Mucosa of rectum (tissue), 2 donors: Measurements from ENCODE around the gene HEATR3.

Experiments used
- H3K27ac ChIP-seq, 2 donors: one replicate each; pipeline ENCODE4 v1.7.0; 2013; ENCODE audit warnings: inconsistent platforms in 2 of 2, low read depth in 2 of 2, low read length in 2 of 2
- H3K27me3 ChIP-seq, 2 donors: one replicate each; pipeline ENCODE4 v1.7.0; 2013; ENCODE audit warnings: low read length in 2 of 2; ENCODE audit not compliant: control insufficient read depth in 2 of 2, insufficient read depth in 2 of 2
- H3K36me3 ChIP-seq, 2 donors: one replicate each; pipeline ENCODE4 v1.7.0; 2013; ENCODE audit warnings: low read length in 2 of 2; ENCODE audit not compliant: control insufficient read depth in 2 of 2, insufficient read depth in 2 of 2
- H3K4me1 ChIP-seq, 2 donors: one replicate each; pipeline ENCODE4 v1.7.0; 2013; ENCODE audit warnings: low read length in 2 of 2, mild to moderate bottlenecking in 1 of 2; ENCODE audit not compliant: control insufficient read depth in 2 of 2, insufficient read depth in 2 of 2
- H3K4me3 ChIP-seq, 2 donors: one replicate each; pipeline ENCODE4 v1.7.0; 2013; ENCODE audit warnings: low read length in 2 of 2
- H3K9ac ChIP-seq, 2 donors: one replicate each; pipeline ENCODE4 v1.7.0; 2013; ENCODE audit warnings: low read length in 2 of 2, low read depth in 1 of 2, mild to moderate bottlenecking in 1 of 2
- H3K9me3 ChIP-seq, 2 donors: one replicate each; pipeline ENCODE4 v1.7.0; 2013; ENCODE audit warnings: low read length in 2 of 2; ENCODE audit not compliant: control insufficient read depth in 2 of 2
- donor health status: healthy.
- donor health status: Normal muscosa, but diverticular disease.

Gene HEATR3

GRCh38 chr16:50036426-50036825, 29.3 kb upstream of the HEATR3 start:
- no peak overlapping the region for H3K9ac ChIP-seq
- peaks cover 11 to 28% of the 10 kb centered on the region in 2 donors for H3K4me1 ChIP-seq
- no peaks in the 10 kb centered on the region for H3K9me3 ChIP-seq
- H3K27me3 ChIP-seq, result no peaks in the 10 kb centered on the region
- H3K4me3 ChIP-seq, result no peak overlapping the region
- peaks cover 19 to 22% of the 10 kb centered on the region in 2 donors for H3K36me3 ChIP-seq
- no peak overlapping the region for H3K27ac ChIP-seq

DNA sequence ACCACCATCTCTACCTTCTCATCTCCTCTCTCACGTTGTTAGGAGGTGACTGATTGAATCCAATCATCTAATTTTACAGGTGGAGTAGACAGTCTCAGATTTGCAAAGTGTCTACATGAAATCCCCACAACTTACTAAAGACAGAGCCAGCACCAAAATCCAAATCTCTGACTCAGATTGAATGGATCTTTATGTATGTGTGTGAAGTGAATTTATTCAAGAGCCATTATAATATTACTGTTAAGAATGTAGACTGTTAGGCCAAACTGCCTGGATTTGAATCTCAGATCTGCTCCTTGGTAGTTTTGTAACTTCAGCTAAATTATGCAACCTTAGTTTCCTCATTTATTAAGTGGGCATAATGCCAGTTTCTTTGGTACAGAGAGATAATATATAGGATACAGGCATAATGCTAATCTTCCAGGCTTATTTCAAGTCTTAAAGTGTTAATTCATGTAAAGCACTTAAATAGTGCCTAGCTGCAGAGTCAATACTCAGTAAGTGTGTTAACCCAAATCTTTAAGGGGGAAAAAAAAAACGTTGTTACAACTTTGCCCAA, 28.0 kb upstream of the HEATR3 start:
- H3K4me1 ChIP-seq, result peaks cover 11 to 28% of the 10 kb centered on the region in 2 donors
- no peaks in the 10 kb centered on the region for H3K27me3 ChIP-seq
- H3K27ac ChIP-seq, result peak overlapping the region in 1 of 2 donors; percentile 37
- H3K9ac ChIP-seq, result no peak overlapping the region
- H3K9me3 ChIP-seq, result no peaks in the 10 kb centered on the region
- H3K36me3 ChIP-seq, result peaks cover 10 to 12% of the 10 kb centered on the region in 2 donors
- no peak overlapping the region for H3K4me3 ChIP-seq

- Histone ChIP-seq H3K27ac (peak overlapping the region in 1 of 2 donors; percentile 37), H3K4me3 (no peak overlapping the region), H3K9me3 (no peaks in the 10 kb centered on the region), H3K4me1 (peaks cover 11 to 28% of the 10 kb centered on the region in 2 donors), H3K9ac (no peak overlapping the region), H3K27me3 (no peaks in the 10 kb centered on the region), H3K36me3 (peaks cover 9 to 10% of the 10 kb centered on the region in 2 donors)
Observed at GRCh38 chr16:50038286-50038685, 27.5 kb upstream of the HEATR3 start.

DNA sequence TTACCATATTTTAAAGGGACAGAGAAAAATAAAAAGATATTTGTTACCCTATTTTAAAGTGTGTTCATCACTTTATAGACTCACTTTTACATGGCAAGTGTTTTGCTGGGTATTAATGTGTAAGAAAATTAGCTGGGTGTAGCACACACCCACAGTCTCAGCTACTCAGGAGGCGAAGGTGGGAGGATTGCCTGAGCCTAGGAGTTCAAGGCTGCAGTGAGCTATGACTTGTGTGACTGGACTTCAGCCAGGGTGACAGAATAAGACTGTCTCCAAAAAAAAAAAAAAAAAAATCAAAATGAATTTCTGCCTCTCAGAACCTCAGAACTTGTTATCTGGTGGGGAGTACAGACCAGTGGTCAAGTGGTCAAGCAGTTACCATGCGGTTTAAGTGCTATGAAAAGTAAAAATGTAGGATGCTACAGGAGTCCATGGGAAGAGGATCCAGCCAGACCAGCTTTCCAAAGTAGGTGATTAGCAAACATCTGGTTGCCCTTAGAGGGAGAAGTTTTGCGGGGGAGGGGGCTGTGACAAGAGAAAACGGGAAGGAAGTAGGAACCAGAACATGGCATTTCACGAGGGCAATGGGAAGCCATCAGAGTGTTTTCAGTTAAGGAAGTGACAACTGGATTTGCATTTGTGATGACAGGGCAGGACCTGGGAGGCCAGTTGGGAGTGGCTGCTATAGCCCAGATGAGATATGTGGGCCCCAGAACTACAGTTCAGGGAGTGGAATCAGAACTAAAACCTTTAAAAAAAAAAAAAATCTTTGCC, 26.8 kb upstream of the HEATR3 start:
- Histone ChIP-seq H3K9ac (no peak overlapping the region), H3K9me3 (no peaks in the 10 kb centered on the region), H3K4me3 (no peak overlapping the region), H3K27ac (peak overlapping the region; percentile 14 to 38), H3K27me3 (no peaks in the 10 kb centered on the region), H3K4me1 (peaks cover 11 to 28% of the 10 kb centered on the region in 2 donors), H3K36me3 (peaks cover 7 to 9% of the 10 kb centered on the region in 2 donors)

DNA sequence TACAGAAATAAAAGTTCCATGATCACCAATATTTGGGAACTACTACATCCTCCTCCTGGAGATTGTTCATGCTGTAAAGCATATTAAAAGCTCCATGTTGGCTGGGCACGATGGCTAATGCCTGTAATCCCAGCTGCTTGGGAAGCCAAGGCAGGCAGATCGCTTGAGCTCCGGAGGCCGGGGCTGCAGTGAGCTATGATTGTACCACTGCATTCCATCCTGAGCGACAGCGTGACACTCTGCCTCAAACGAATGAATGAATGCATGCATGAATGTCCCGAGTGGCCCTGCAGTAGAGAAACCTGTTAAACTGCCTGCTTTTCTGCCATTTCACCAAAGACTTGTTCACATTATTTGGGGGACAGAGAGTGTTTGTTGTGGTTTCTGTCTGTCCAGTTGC, 25.8 kb upstream of the HEATR3 start:
- H3K4me1 ChIP-seq, result peaks cover 11 to 26% of the 10 kb centered on the region in 2 donors
- H3K9ac ChIP-seq, result no peak overlapping the region
- no peak overlapping the region for H3K4me3 ChIP-seq
- H3K27ac ChIP-seq, result no peak overlapping the region
- H3K36me3 ChIP-seq, result peaks cover 5 to 7% of the 10 kb centered on the region in 2 donors
- no peaks in the 10 kb centered on the region for H3K9me3 ChIP-seq
- H3K27me3 ChIP-seq, result no peaks in the 10 kb centered on the region

DNA sequence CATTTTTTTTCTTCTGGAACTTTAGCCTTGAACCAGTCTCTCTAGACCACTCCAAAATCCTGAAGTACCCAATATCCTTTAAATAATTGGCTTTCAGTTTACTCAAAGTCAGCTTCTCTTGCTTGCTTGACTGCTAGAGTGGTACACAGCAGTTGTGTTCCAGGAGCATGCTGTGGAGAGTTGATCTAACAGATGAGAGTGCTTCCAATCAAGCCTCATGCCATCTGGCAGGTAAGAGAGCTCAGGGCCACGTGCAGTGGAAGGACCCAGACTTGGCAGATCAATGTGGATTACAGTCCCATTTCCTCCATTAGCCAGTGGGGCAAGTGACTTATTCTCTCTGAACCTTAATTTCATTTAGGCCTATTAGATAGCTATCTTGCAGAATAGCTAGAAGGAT, 25.1 kb upstream of the HEATR3 start:
- H3K27me3 ChIP-seq, result no peaks in the 10 kb centered on the region
- H3K4me1 ChIP-seq, result peaks cover 7 to 19% of the 10 kb centered on the region in 2 donors
- no peak overlapping the region for H3K27ac ChIP-seq
- no peaks in the 10 kb centered on the region for H3K9me3 ChIP-seq
- H3K9ac ChIP-seq, result no peak overlapping the region
- no peak overlapping the region for H3K4me3 ChIP-seq
- H3K36me3 ChIP-seq, result peaks cover 0 to 3% of the 10 kb centered on the region in 2 donors

DNA sequence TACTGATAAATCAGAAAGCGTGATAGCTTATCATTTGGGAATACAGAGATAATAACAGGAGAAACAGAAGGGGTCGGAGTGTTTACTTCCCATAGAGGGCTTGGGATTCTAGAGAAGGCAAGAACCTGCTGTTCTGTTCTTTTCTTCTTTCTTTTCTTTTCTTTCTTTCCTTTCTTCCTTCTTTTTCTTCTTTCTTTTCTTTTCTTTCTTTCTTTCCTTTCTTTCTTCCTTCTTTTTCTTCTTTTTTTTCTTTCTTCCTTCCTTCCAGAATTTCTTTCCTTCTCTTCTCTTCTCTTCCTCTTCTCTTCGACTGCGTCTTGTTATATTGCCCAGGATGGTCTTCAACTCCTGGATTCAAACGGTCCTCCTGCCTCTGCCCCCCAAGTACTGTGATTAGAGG, 22.4 kb upstream of the HEATR3 start:
- no peaks in the 10 kb centered on the region for H3K27me3 ChIP-seq
- no peaks in the 10 kb centered on the region for H3K36me3 ChIP-seq
- no peaks in the 10 kb centered on the region for H3K9me3 ChIP-seq
- no peak overlapping the region for H3K27ac ChIP-seq
- no peak overlapping the region for H3K4me3 ChIP-seq
- H3K9ac ChIP-seq, result no peak overlapping the region
- peaks cover 3 to 7% of the 10 kb centered on the region in 2 donors for H3K4me1 ChIP-seq

DNA sequence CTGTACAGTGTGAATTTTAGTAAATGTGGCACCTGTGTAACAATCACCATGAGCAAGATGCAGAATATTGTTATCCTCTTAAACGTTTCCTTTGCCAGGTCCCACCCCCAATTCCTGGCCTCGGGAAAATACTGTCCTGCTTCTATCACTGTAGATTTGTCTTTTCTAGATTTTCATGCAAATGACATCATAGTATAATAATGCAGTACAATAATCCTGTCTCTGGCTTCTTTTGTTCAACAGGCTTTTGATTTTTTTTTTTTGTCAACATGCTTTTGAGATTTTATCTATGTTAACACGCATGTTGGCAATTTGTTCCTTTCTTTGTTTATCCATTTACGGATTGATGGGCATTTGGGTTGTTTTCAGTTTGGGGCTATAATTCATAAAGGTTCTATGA, 20.4 kb upstream of the HEATR3 start:
- Histone ChIP-seq H3K9ac (no peak overlapping the region), H3K36me3 (no peaks in the 10 kb centered on the region), H3K27me3 (no peaks in the 10 kb centered on the region), H3K4me1 (no peaks in the 10 kb centered on the region), H3K4me3 (no peak overlapping the region), H3K9me3 (no peaks in the 10 kb centered on the region), H3K27ac (no peak overlapping the region)

- Histone ChIP-seq H3K9me3 (no peaks in the 10 kb centered on the region), H3K36me3 (no peaks in the 10 kb centered on the region), H3K27ac (no peak overlapping the region), H3K4me1 (no peaks in the 10 kb centered on the region), H3K9ac (no peak overlapping the region), H3K27me3 (no peaks in the 10 kb centered on the region), H3K4me3 (no peak overlapping the region)
Observed at GRCh38 chr16:50046853-50047252, 18.9 kb upstream of the HEATR3 start.

- Histone ChIP-seq H3K27ac (no peak overlapping the region), H3K27me3 (no peaks in the 10 kb centered on the region), H3K4me3 (no peak overlapping the region), H3K9ac (no peak overlapping the region), H3K9me3 (no peaks in the 10 kb centered on the region), H3K36me3 (no peaks in the 10 kb centered on the region), H3K4me1 (no peaks in the 10 kb centered on the region)
Observed at GRCh38 chr16:50047864-50048263, 17.9 kb upstream of the HEATR3 start.
